Stromal cell of bone marrow (primary cell): Measurements from ENCODE around the gene STEAP4.
"Not testable (repeated sequence)": the region's sequence is repeated elsewhere in the genome, so short reads cannot be mapped to it uniquely, and the experiment has no call there.

Experiments
- DNase-seq: peaks from one replicate; pipeline ENCODE4 v3.0.0-alpha.2; 2012; ENCODE audit warnings: low read depth

Gene STEAP4

DNA sequence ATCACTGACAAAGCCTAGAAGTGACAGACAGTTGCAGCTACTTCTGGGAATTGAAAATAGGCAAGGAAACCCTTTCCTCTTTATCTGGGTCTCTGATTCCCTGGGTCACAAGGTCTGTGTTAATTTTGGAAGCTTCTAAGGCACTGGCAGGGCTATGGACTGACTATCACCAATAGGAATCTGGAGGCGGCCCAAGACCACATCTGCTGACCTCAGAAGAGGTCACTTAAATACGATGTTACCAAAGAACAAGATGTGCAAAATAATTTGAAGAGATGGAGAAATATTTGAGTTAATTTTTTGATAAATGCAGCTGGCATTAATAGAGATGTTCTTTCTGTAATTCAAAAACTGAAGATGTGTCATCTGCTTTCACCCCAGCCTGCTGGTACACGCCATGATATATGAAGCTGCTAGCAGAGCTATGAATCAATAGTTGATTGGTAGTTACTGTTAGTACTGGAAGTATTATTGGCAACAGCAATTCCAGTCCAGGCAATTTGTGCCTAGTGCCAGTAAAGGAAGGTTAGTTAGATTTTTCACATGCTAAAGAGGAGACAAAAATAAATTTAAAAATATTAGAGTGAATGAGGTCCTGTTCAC is 5.5 kb upstream of the STEAP4 start:
- peak; percentile 77 for DNase-seq

- peak; percentile 13 for DNase-seq
Measured at GRCh38 chr7:88311675-88312036, 5.0 kb upstream of the STEAP4 start.

DNA sequence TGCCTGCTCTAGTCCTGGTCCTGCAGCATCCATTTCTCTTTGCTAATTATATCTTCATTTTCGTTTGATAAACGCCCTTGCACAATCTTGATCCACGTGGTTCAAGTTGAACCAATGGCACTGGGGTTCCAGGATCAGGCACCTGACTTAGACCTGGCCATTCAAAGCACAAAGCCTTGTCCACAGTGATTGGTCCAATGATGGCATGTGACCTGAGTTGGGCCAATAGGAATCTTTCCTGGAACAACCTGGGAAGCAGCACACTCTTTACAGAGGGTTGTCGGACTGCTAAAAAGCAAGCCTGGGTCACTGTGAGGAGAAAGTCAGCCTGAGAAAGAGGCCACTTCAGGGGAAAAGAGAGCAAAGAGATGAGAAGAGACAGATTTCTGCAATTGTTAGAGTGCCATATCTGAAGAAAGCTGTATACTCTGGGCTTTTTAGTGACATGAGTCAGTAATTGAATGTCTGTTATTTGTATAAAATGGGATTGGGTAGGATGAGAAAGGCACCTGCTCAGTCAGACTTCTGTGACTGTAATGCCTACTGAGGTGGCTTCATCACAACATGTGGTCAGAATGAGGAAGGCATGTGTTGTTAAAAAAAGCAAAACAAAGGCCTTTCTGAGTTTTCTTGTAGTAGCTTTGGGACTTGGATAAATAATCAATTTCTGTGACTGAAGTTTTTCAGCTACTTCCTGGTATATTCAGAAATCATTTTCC is 4.4 kb upstream of the STEAP4 start:
- DNase-seq: no peak

GRCh38 chr7:88309819-88310218 is 3.1 kb upstream of the STEAP4 start:
- DNase-seq: peak; percentile 87

GRCh38 chr7:88307823-88308222 is 1.1 kb upstream of the STEAP4 start:
- no peak for DNase-seq

- DNase-seq: no peak
Measured at GRCh38 chr7:88307412-88307811, 718 bp upstream of the STEAP4 start.

- no peak for DNase-seq
Measured at GRCh38 chr7:88305044-88305443, 1.6 kb downstream of the STEAP4 start.

DNA sequence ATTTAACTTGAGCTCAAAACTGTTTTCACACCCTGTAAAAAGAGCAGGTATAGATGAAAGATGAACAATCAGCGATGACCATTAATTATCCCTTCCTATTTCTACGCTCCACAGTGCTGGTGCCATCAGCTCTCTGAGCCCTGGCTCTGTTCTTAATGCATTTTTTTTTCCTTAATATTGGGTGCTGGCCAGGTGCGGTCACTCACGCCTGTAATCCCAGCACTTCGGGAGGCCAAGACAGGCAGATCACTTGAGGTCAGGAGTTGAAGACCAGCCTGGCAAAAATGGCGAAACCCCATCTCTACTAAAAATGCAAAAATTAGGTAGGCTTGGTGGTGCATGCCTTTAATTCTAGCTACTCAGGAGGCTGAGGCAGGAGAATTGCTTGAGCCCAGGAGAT is 4.2 kb downstream of the STEAP4 start:
- no peak for DNase-seq

GRCh38 chr7:88301924-88302323 is 4.8 kb downstream of the STEAP4 start:
- DNase-seq: no peak

DNA sequence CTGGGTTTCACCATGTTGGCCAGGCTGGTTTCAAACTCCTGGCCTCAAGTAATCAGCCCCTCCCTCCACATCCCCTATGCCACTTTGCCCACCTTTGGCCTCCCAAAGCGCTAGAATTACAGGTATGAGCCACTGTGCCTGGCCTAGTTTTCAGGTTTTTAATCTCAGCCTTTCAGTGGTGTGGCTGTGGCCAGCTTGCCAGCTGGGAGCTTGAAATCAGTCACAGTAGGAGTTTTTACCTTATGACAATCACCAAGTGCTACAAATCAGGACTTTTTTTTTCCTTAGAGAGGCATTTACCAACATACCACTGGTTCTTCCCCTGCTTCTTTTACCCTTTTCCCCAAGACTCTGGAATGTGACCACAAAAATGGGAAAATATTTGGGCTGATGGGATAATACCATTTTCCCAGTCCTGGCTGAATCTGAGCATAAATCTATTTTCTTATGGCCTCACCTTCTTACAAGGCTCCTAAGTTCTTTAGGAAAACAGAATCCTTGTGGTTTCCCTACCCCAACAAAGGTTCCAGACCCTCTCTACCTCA is 6.2 kb downstream of the STEAP4 start:
- DNase-seq: no peak

DNA sequence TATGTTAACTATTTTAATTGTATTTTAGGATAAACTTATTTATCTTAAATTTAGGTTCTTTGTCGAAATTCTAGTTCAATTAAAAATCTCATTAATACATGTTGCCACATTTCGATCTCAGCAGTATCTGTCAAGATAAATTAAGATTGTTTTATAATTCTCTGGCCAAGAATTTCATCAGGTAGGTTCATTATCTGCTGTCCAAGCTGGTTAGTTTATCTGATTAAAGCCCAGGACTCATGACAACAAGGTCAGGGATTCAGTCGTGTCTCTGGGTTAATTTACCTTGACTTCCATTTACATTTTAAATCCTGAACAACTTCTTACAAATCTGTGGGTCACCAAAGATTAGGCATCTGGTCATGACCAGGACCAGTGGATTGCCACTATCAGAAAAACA is 7.6 kb downstream of the STEAP4 start:
- no peak for DNase-seq

DNA sequence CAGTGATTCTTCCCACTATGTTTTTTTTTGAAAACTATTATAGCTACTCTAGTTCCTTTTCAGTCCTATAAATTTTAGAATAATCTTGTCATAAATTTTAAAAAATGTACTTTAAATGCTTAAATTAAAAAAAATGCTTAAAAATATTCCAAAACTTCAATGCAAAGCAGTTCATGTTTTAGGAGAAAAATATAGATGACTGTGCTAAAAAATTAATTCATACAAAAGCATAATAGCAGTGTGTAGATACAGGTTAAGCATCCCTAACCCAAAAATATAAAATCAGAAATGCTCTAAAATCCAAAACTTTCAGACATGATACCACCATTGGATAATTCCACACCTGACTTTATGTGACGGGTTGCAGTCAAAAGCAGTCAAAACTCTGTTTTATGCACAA is 12.8 kb downstream of the STEAP4 start:
- no peak for DNase-seq

- peak; percentile 50 for DNase-seq
Measured at GRCh38 chr7:88291398-88292173, 15.1 kb downstream of the STEAP4 start.

- no peak for DNase-seq
Measured at GRCh38 chr7:88290491-88290890, 16.2 kb downstream of the STEAP4 start.

GRCh38 chr7:88289564-88290025 is 17.1 kb downstream of the STEAP4 start:
- DNase-seq: no peak

GRCh38 chr7:88281749-88282148 is 24.9 kb downstream of the STEAP4 start:
- DNase-seq: no peak

- no peak for DNase-seq
Measured at GRCh38 chr7:88280801-88281200, 25.9 kb downstream of the STEAP4 start.

DNA sequence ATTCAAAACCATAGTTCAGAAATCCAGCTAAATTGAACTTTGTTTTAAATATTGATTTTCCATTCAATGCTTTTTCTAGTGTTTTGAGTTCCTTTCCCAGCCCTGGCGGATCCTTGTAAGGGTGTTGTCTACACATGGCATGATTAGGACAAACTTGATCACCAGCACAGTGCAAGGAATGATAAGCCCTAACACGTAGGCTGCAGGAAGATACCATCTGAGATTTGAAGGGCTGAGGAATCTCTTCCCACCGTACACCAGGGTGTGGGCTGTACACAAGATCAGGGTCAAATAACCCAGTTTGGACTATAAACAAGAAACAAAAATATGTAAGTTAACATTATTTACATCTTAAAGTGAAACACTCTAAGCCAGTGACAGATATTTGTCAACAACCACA is 27.4 kb downstream of the STEAP4 start:
- DNase-seq: no peak

GRCh38 chr7:88278881-88279280 is 27.8 kb downstream of the STEAP4 start:
- DNase-seq: peak; percentile 40

DNA sequence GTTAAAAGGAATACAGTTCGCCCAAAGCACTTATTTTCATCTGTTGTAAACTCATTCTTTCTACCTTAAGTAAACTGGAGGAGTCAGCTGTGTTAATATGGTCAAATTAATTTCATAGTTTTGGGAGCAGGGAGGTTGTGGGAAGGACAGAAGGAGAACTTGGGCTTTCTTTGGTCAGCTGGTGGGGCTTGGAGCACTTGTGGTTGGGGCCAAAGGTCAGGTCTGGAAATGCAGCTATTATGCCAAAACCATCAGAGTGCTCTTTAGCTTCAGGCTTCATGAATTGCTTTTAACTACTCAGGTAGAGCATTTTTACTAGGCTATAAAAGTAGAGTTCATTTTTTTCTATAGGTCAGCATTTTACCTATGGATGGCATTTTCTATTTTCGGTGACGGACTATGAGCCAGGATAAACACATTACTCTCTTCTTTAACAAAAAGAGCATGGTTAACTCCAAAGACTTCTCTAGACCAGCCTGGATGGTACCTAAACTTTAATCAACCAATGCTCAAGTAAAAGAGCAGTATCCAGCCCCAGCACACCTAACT is 30.0 kb downstream of the STEAP4 start:
- no peak for DNase-seq

- DNase-seq: not testable (repeated sequence)
Measured at GRCh38 chr7:88274856-88275255, 31.8 kb downstream of the STEAP4 start.

DNA sequence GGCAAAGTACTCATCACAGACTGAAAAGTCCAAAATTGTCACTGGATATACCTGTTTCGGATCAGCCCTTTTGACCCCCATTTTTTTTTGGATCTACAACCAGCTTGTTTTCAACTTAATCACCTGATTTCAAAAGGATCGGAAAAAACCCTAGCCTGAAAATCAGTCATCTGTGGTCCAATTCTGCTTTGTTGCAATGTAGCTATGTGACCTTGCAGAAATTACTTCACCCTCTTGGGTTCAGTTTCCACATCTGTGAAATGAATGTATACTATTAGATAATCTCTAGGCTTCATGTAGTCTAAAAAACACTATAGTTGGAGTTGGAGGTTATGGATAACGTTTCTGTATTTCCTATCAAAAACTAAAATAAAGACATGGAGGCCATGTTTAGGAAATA is 37.1 kb downstream of the STEAP4 start:
- DNase-seq: no peak

GRCh38 chr7:88268858-88269257 is 37.8 kb downstream of the STEAP4 start:
- no peak for DNase-seq
